HG02884 (cell line): ENCODE measurements around the gene HIP1R.
"Not testable (repeated sequence)": the region's sequence is repeated elsewhere in the genome, so short reads cannot be mapped to it uniquely, and the experiment has no call there.

ENCODE experiments used
- ATAC-seq: cut with Tn5 transposase; IDR thresholded peaks from one replicate; pipeline ENCODE4 v1.9.1; 2021; ENCODE audit warnings: mild to moderate bottlenecking, moderate library complexity; ENCODE audit not compliant: unreplicated experiment

Gene HIP1R

DNA sequence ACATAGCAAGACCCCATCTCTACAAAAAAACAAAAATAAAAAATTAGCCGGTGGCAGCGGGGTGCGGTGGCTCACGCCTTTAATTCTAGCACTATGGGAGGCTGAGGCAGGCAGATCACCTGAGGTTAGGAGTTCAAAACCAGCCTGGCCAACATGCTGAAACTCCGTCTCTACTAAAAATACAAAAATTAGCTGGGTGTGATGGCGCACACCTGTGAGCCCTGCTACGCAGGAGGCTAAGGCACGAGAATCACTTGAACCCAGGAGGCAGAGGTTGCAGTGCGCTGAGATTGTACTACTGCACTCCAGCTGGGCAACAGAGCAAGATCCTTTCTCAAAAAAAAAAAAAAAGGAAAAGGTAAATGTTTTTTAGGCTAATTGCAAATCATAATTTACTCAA lies 57.5 kb downstream of the HIP1R start:
- ATAC-seq = not testable (repeated sequence)

DNA sequence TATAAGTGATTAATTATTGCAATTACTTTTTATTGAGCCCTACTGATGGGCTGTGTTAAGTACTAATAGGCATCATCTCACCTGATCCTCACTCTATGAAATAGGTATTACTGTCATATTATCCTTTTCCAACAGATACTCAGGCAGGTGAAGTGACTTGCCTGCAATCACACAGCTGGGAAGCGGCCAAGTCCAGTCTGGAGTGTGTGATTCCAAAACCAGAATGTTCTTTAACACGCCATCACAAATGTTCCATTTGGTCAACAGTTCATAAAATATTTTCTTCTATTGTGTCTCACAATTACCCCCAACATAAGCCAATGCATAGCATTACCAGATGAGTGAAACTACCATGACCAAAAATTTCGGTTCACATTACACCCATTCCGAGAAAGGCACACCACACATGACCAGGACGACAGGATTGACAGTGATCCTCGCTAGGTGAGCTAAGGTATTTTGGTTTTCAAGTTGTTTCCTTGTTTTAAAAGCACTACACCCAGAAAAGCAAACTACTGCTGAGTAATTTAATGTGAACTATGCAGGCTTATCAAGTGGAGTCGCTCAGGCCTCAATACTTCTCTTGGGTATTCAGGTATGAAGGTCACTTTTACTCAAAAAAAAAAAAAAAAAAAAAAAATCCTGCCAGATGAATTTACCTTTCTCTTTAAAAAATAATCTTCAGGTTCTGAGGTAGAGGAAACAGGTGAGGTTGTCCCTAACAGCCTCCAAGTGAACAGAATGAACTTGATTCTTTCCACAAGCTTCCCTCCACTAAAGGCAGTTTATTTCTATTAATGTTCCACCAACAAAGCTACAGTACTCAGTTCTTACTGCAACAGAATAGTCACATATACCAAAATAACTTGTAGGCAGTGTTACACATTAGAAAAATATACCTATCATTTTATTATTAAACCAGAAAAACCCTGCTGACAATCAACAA lies 58.2 kb downstream of the HIP1R start:
- ATAC-seq = no peak

DNA sequence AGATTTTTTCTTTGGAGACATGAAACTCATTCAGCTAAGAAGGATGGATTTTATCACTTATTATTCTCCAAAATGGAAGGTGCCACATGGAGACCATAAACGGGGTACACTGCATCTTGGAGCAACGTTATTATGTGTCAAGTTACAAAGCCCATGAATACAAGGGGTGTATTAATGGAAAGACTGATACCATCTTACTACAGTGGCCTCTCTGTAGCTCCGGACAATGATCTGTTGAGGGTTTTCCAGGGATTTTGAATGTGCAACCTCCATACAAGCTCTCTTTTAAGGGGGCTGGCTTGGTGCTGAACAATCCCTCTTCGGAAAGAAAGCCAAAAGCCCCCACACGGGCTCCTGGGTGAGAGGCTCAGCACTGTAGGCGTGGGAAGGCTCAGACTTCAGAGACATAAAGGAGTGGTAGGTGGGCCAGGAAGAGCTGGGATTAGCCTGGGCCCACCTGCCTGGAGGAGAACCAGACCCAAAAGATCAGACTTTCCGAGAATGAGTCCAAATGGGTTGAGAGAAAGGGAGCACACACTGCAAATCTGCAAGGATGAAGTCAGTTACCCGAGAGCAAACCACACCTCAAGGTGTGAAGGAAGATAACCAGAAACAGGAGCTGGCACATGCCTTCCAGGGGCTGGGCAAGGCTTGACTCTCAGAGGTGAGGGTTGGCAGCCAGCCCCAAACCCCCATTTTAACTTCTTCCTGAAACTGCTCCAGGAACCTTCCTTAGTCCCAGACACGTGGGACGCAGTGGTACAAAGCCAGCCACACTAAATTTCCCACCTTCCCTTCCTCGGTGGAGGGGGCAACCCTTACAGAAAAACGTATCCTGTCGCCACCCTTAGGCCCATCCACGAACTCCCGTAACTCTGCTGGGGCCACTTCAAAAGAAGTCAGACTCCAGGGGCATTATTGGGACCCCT lies 59.2 kb downstream of the HIP1R start:
- no peak for ATAC-seq

DNA sequence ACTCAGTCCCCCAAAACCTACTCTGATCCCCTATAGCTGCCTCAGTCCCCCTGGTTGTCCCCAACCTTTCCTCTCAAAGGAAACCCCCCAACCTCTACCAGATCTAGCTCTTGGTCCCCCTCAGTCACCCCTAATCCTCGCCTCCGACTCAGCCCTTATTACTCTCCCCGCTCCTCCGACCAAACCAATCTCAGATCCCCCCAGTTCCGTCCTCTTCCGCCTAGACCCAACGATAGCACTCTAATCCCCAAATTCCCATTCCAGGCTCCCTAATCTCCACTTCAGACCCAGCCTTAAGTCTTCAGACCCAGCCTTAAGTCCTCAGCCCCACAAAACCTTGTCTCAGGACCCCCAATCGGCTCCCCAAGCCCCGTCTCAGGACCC lies 60.1 kb downstream of the HIP1R start:
- no peak for ATAC-seq

DNA sequence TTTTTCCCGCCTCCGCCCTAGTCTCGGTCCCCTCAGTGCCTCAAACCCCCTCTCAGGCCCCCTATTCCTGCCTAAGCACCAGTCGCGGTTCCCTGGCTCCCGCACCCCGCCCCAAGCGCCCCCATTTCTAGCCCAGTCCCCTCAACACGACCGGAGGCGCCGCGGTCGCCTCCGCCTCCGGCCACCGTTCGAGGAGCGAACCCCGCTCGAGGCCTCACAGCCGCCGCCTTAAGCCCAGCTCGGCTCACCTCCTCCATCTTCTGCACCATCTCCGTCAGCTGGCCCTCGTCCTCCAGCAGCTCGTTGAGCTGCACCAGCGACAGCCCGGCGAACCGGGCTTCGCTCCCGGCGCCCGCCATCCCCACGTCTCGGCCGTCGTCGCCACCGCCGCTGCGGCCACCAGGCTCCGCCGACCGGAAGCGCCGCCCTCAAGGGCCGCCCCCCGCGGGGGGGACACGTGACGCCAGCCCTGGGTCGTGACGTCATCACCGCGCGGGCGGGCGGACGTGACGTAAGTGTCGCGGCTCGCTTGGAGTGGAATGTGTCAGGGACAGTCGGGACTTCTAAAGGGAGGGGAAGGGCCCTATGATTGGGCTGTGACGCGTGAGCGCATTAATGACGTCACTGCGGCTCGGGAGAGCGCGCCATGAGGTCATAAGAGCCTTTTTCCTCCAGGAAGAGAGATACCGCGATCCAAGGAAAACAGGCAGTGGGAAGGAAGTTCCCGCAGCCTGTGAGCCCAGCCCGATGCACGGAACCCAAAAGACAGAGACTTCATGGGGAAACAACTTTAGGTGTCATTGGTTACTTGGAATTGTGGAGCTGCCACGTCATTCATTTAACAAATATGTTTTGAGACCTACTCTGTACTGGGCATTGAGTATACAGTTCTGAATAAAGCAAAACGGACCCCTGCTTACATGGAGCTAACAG lies 60.7 kb downstream of the HIP1R start, which contains the start of gene VPS37B:
TSS of gene VPS37B (minus strand) at position 421 of the 933 bp plus-strand sequence. CDS start at position 359, 62 bp downstream.
- ATAC-seq = no peak

DNA sequence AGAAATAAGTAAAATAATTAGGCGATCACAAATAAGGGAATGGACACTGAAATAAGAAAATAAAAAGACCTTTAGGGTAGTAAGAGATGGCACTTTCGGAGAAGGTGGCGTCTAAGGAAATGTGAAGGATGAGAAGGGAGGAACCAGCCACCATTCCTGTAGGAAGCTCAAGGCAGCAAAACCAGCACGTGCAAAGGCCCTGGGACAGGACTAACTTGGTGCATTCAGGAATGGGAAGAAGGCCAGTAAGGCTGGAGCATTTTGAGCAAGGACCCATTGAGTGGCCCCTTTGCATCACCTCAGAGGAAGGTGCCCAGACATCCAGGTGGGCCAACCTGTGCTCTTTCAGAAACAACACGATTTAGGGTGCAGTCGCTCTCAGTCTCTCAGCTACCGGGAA lies 61.4 kb downstream of the HIP1R start:
- no peak for ATAC-seq

DNA sequence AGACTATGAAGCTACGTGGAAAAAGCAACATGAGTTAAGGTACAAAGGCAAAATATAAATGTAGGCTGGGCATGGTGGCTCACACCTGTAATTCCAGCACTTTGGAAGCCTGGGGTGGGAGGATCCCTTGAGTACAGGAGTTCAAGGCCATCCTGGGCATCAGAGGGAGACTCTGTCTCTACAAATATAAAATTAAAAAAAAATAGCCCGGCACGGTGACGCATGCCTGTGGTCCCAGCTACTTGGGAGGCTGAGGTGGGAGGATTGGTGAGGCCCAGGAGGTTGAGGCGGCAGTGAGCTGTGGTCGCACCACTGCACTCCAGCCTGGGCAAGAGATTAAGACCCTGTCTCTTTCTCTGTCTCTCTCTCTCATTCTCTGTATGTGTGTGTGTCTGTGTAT lies 64.6 kb downstream of the HIP1R start:
- no peak for ATAC-seq

DNA sequence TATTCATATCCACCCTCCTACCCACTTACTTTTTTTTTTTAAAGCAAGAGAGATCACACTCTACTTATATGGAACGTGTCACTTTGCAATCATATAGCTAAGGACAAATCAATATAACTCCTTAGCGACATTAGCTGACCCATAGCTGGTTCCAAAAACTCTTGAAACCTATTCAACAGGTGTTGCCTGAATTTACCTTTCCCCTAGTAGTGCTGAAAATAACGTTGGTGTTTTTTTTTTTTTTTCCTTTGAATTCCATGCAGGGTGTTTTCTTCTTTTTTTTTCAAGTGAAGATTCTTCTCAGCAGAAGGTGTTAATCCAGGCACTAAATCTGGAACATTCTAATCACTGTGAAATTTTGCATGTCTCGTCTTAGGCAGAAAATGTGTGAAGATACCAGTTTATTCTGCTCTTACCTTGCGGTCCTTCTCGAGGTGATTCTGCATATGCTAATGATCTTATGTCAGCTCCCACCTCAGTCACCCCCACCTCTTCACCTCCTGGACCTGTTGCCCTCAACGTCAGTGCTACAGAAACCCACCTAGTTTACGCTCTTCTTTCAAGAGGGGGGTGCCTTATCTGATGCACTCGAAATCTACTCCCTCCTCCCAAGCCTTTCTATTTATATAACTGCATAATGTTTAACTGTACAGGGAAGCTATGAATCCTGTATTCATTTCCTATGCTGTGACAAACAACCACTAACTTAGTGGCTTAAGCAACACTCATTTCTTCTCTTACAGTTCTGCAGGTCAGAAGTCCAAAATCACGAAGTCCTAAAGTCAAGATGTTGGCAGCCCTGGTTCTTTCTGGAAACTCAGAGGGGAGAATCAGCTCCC lies 67.8 kb downstream of the HIP1R start:
- ATAC-seq = no peak

DNA sequence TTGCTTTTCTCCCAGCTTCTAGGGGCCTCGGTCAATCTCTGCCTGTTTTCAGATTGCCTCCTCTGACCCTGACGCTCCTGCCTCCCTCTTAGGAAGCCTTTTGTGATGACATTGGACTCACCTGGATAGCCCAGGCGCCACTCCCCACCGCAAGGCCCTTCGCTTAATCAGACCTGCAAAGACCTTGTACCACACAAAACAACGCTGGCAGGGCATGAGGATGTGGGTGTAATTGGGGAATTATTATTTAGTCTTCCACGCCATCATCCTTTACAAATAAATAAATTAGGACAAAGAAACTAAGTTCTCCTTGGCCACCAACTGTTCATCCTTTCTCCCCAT lies 68.4 kb downstream of the HIP1R start:
- ATAC-seq = no peak

DNA sequence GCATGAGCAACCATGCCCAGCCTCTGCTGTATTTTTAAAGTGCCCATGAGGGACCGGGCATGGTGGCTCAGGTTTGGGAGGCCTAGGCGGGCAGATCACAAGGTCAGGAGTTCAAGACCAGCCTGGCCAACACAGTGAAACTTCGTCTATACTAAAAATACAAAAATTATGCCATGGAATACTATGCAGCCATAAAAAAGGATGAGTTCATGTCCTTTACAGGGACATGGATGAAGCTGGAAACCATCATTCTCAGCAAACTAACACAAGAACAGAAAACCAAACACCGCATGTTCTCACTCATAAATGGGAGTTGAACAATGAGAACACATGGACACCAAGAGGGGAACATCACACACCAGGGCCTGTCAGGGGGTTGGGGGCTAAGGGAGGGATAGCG lies 70.0 kb downstream of the HIP1R start:
- not testable (repeated sequence) for ATAC-seq

DNA sequence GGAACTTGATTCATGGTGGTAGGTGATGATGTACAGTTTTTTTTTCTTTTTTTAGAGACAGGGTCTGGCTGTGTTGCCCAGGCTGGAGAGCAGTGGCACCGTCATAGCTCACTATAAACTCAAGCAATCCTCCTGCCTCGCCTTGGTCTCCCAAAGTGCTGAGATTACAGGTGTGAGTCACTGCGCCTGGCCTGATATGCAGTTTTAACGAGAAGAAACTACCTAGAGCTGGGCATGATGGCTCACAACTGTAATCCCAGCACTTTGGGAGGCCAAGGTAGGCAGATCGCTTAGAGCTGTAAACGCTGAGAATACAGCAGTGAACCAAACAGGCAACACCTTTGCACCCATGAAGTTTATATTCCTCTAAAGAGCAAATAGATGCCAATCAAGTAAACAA lies 73.7 kb downstream of the HIP1R start:
- ATAC-seq = no peak

DNA sequence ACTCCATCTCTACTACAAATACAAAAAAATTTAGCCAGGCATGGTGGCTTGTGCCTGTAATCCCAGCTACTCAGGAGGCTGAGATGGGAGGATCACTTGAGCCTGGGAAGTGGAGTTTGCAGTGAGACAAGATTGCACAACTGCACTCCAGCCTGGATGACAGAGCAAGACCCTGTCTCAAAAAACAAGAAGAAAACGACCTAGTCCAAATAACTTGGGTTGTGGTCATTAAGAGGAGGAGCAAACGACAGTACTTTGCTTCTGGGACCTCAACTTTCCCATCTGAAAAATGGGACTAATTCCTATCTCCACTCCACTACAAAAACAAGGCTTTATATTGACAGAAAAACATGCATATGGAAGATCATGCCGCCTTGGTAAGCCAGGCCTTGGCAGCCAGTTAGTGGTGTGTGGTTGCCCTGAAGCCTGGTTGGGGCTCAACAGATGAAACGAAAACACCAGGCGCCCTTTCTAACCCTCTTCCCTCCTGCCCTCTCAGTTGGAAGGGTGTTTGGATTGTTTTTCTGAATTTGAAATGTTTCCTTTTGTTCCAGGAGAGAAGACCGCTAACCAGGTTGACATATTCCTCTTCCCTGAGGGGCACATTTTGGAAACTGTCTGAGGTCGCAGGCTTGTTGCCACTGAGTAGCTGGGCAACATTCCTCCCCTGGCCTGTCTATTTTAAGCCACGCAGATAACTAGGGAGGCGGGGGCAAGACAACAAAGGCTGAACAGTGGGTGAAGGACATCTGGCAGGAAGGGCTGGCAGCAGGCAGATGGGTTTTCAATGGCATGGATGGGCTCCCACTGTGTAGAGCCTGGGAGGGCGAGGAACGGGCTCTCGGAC lies 74.4 kb downstream of the HIP1R start:
- ATAC-seq = no peak
